H1 (cell line): ENCODE results near the gene ALDOA. TPM values are rescaled to one million over a fixed set of nuclear protein-coding genes. Genes with fewer than 3 reads are reported as not detected.

Source experiments
- ASH2L ChIP-seq: fragments of 200-600, 300-600 bp; sonication (generic); IDR thresholded peaks from one replicate; pipeline ENCODE4 v1.7.1; 2017; ENCODE audit warnings: low read length
- ATF3 ChIP-seq: IDR thresholded peaks from 2 replicates; pipeline ENCODE4 v1.6.1; 2011; ENCODE audit warnings: low read depth, mild to moderate bottlenecking, low read length; ENCODE audit not compliant: insufficient read depth
- BCL11A ChIP-seq, 2 experiments: IDR thresholded peaks; one replicate each; pipeline ENCODE4 v1.6.1; 2011; ENCODE audit warnings: low read depth in 2 of 2, low read length in 2 of 2, mild to moderate bottlenecking in 2 of 2
- CBX8 ChIP-seq: fragments of 300-800, 300-1000 bp; sonication (generic); IDR thresholded peaks from 2 replicates; pipeline ENCODE4 v1.7.1; 2016; ENCODE audit warnings: low read depth, low read length, borderline replicate concordance
- CEBPB ChIP-seq: IDR thresholded peaks from 2 replicates; pipeline ENCODE4 v1.6.1; 2012; ENCODE audit warnings: low read depth, low read length
- CHD1 ChIP-seq: IDR thresholded peaks from 2 replicates; pipeline ENCODE4 v1.6.1; 2012; ENCODE audit warnings: low read depth, low read length, improper control_type of control experiment
- CHD2 ChIP-seq: IDR thresholded peaks from 2 replicates; pipeline ENCODE4 v1.6.1; 2012; ENCODE audit warnings: low read length, improper control_type of control experiment
- CREB1 ChIP-seq: IDR thresholded peaks from 2 replicates; pipeline ENCODE4 v1.6.1; 2012; ENCODE audit warnings: inconsistent platforms
- CTCF ChIP-seq, 3 experiments: IDR thresholded peaks; 1 replicate in 2 of 3; 2 replicates in 1 of 3; pipeline versions ENCODE4 v1.5.1 to v1.6.1; 2011; ENCODE audit warnings: low read length in 3 of 3, mild to moderate bottlenecking in 3 of 3, inconsistent platforms in 2 of 3, low read depth in 1 of 3, moderate library complexity in 1 of 3; ENCODE audit not compliant: insufficient read depth in 1 of 3; ENCODE audit errors: control extremely low read depth in 1 of 3
- E2F6 ChIP-seq: IDR thresholded peaks from 2 replicates; pipeline ENCODE4 v1.6.1; 2012; ENCODE audit warnings: inconsistent platforms
- EGR1 ChIP-seq: IDR thresholded peaks from 2 replicates; pipeline ENCODE4 v1.6.1; 2011; ENCODE audit warnings: low read depth, low read length, borderline replicate concordance
- JUND ChIP-seq: IDR thresholded peaks from 2 replicates; pipeline ENCODE4 v1.6.1; 2011; ENCODE audit warnings: mild to moderate bottlenecking, improper control_type of control experiment, low read length
- KDM4A ChIP-seq: IDR thresholded peaks from one replicate; pipeline ENCODE4 v1.7.1; 2012; ENCODE audit warnings: low read depth, mild to moderate bottlenecking, moderate library complexity, low read length, inconsistent platforms; ENCODE audit not compliant: severe bottlenecking
- MAFK ChIP-seq: IDR thresholded peaks from 2 replicates; pipeline ENCODE4 v1.6.1; 2012; ENCODE audit warnings: low read depth, mild to moderate bottlenecking, improper control_type of control experiment, low read length
- NANOG ChIP-seq: IDR thresholded peaks from 2 replicates; pipeline ENCODE4 v1.6.1; 2011; ENCODE audit warnings: low read length, low read depth, mild to moderate bottlenecking, inconsistent platforms; ENCODE audit not compliant: insufficient read depth, poor library complexity, severe bottlenecking
- NRF1 ChIP-seq: IDR thresholded peaks from 2 replicates; pipeline ENCODE4 v1.6.1; 2011; ENCODE audit warnings: mild to moderate bottlenecking, low read depth, low read length, improper control_type of control experiment
- SAP30 ChIP-seq: fragments of 300-600 bp; sonication (generic); IDR thresholded peaks from 2 replicates; pipeline ENCODE4 v1.7.1; 2012; ENCODE audit warnings: low read length, moderate library complexity, mild to moderate bottlenecking, inconsistent platforms; ENCODE audit not compliant: insufficient read depth, insufficient replicate concordance
- SIX5 ChIP-seq: IDR thresholded peaks from 2 replicates; pipeline ENCODE4 v1.6.1; 2011; ENCODE audit warnings: mild to moderate bottlenecking, low read depth, low read length
- TAF1 ChIP-seq: IDR thresholded peaks from 2 replicates; pipeline ENCODE4 v1.6.1; 2011; ENCODE audit warnings: mild to moderate bottlenecking, low read depth, low read length
- TAF7 ChIP-seq: optimal IDR thresholded peaks from 2 replicates; pipeline ENCODE3; 2011; ENCODE audit warnings: low read depth, mild to moderate bottlenecking, inconsistent platforms, low read length, moderate library complexity, borderline replicate concordance
- polyA plus RNA-seq, 7 experiments: library from polyadenylated mRNA; depleted of rRNA in 3 of 7; stranded (reverse) in 5 of 7; unstranded in 2 of 7; fragments of >200 nt in 5 of 7; fragments of 200-250 nt in 2 of 7; gene quantifications; 1 replicate in 5 of 7; 2 replicates in 1 of 7; 4 replicates in 1 of 7; pipeline versions ENCODE4 v1.2.1 to v1.2.3, GENCODE V29; 2011 to 2013; ENCODE audit warnings: missing spikeins in 2 of 7, mixed read lengths in 2 of 7
- total RNA-seq: library from RNA; stranded (reverse); fragmentation: NEBNext Ultra II Directional; extraction: Animal tissue kit (Norgen Biotek cat#: 25700); gene quantifications from 2 replicates; pipeline ENCODE4 v1.2.1, GENCODE V29; 2021

ALDOA gene
- total and polyA plus RNA-seq, 2 of the 8 experiments (the other 6 are each of a cell fraction or from before 2014, with no cell fraction given), result 1,072 to 1,083 TPM

- no peak for TF ChIP-seq ASH2L
- no peak for TF ChIP-seq CHD2
- TF ChIP-seq NANOG, result no peak
- TF ChIP-seq JUND, result peak; percentile 25; the same call in 1 of the 2 replicates
- TF ChIP-seq NRF1, result no peak
- peak; percentile 71 for TF ChIP-seq CREB1
- no peak for TF ChIP-seq MAFK
- TF ChIP-seq TAF7, result no peak
- no peak for TF ChIP-seq CBX8
- TF ChIP-seq CHD1, result no peak
- peak; percentile 63 for TF ChIP-seq SAP30
- peak; percentile 57 for TF ChIP-seq KDM4A
- TF ChIP-seq CTCF (IDR thresholded peaks at IDR 0.05; ENCODE audit: control extremely low read depth in 1 of 3, insufficient read depth in 1 of 3, low read depth in 1 of 3, low read length in 3 of 3), result peak; percentile 75 to 76 (median 76)
- TF ChIP-seq TAF1, result peak; percentile 55; the same call in 1 of the 2 replicates
- TF ChIP-seq EGR1, result no peak
- TF ChIP-seq ATF3, result 0 out of 2 replicates have a peak, but pooled peaks have one; percentile 36
- TF ChIP-seq E2F6, result peak; percentile 53; the same call in 1 of the 2 replicates
- no peak for TF ChIP-seq CEBPB
- TF ChIP-seq BCL11A (IDR thresholded peaks at IDR 0.05; ENCODE audit: low read depth in 2 of 2, low read length in 2 of 2), result no peak
- TF ChIP-seq SIX5, result peak; percentile 96
Measured at GRCh38 chr16:30091474-30092372, 26.2 kb downstream of the ALDOA start, which contains the start of gene TBX6 (continued).
